Cardiac muscle cell (in vitro differentiated cells and primary cell): ENCODE measurements around the gene AKR1C2. TPM values are rescaled to one million over a fixed set of nuclear protein-coding genes. Genes with fewer than 3 reads are reported as not detected.
A peak's percentile ranks its signal among the peaks of the same experiment; 100 is the strongest.
"Not testable (repeated sequence)": the region's sequence is repeated elsewhere in the genome, so short reads cannot be mapped to it uniquely, and the experiment has no call there.

Experiments
- DNase-seq, 2 donors: peaks; one replicate each; pipeline versions ENCODE4 v3.0.0 to v3.0.0-alpha.2; 2010 to 2017; ENCODE audit warnings: low read depth in 1 of 2, low spot score in 1 of 2
- H3K27ac ChIP-seq: fragments of 200-600 bp; sonication (generic); 2 replicates; pipeline ENCODE4 v1.5.1; 2016
- H3K27me3 ChIP-seq: fragments of 200-600 bp; sonication (generic); 2 replicates; pipeline ENCODE4 v1.6.0; 2016; ENCODE audit warnings: control low read depth
- H3K36me3 ChIP-seq: fragments of 200-600 bp; sonication (generic); 2 replicates; pipeline ENCODE4 v1.5.1; 2016; ENCODE audit warnings: control low read depth
- H3K4me1 ChIP-seq: fragments of 200-600 bp; sonication (generic); 2 replicates; pipeline ENCODE4 v1.8.1; 2017; ENCODE audit warnings: low read depth, mild to moderate bottlenecking, mixed run types
- H3K4me3 ChIP-seq: fragments of 200-600 bp; sonication (generic); 2 replicates; pipeline ENCODE4 v1.5.1; 2016; ENCODE audit warnings: mild to moderate bottlenecking
- H3K9me3 ChIP-seq: fragments of 200-600 bp; sonication (generic); 2 replicates; pipeline ENCODE4 v1.5.1; 2017; ENCODE audit warnings: low read depth, mild to moderate bottlenecking, control low read depth
- polyA plus RNA-seq: library from polyadenylated mRNA; unstranded; fragments of >200 nt; fragmentation: Nextera tagmentation; extraction: Ambion mirVana; gene quantifications from 2 replicates; pipeline ENCODE4 v1.2.1, GENCODE V29; 2016
- total RNA-seq: library from RNA; depleted of rRNA; stranded (reverse); fragments of >200 nt; gene quantifications from 2 replicates; pipeline ENCODE4 v1.2.3, GENCODE V29; 2016
- TF ChIP-seq, protein P1 (sequence below): IDR thresholded peaks from 2 replicates; pipeline ENCODE4 v1.5.1; 2012; ENCODE audit warnings: low read depth, mild to moderate bottlenecking, low read length

The AKR1C2 gene
- total and polyA plus RNA-seq, 2 experiments from 2014 or later, result 1.0 to 4.7 TPM

DNA sequence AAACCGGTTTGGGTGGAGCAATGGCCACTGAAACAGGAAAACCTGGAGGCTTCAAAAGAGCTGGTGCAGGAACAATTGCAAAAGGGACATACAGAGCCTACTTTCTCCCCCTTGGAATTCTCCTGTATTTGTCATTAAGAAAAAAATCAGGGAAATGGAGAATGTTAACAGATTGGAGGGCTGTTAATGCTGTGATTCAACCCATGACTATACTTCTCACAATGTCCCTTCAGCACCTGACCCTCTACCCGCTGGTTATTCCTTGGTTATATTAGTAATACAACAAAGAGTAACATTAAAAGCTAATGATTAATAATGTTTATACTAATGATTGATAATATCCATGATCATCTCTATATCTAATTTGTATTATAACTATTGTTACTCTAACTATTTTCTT, 34.4 kb upstream of the AKR1C2 start:
- no peak overlapping the region for H3K4me3 ChIP-seq
- H3K27me3 ChIP-seq, result no peaks in the 10 kb centered on the region
- no peaks in the 10 kb centered on the region for H3K9me3 ChIP-seq
- no peaks in the 10 kb centered on the region for H3K4me1 ChIP-seq
- DNase-seq, result no peak
- H3K36me3 ChIP-seq, result no peaks in the 10 kb centered on the region
- TF ChIP-seq, protein P1, sequence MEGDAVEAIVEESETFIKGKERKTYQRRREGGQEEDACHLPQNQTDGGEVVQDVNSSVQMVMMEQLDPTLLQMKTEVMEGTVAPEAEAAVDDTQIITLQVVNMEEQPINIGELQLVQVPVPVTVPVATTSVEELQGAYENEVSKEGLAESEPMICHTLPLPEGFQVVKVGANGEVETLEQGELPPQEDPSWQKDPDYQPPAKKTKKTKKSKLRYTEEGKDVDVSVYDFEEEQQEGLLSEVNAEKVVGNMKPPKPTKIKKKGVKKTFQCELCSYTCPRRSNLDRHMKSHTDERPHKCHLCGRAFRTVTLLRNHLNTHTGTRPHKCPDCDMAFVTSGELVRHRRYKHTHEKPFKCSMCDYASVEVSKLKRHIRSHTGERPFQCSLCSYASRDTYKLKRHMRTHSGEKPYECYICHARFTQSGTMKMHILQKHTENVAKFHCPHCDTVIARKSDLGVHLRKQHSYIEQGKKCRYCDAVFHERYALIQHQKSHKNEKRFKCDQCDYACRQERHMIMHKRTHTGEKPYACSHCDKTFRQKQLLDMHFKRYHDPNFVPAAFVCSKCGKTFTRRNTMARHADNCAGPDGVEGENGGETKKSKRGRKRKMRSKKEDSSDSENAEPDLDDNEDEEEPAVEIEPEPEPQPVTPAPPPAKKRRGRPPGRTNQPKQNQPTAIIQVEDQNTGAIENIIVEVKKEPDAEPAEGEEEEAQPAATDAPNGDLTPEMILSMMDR, result no peak
- H3K27ac ChIP-seq, result no peak overlapping the region

DNA sequence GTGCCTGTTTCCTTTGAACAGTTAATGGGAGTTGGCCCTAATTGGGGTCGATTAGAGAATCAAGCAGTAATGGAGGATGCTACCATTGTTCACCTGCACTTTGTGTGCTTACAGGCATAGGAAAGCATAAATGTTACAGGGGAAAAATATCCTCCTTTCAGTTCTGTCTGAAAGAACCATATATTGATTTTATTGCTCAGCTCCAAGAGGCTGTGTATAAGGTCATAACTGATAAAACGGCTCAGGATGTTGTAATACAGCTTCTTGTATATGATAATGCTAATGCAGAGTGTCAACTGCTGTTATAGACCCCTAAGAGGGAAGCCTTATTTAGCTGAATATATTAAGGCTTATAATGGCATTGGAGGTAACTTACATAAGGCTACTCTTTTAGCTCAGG, 32.9 kb upstream of the AKR1C2 start:
- DNase-seq, result no peak
- TF ChIP-seq, protein P1, result no peak
- Histone ChIP-seq H3K27me3 (no peaks in the 10 kb centered on the region), H3K27ac (no peak overlapping the region), H3K4me3 (no peak overlapping the region), H3K36me3 (no peaks in the 10 kb centered on the region), H3K9me3 (no peaks in the 10 kb centered on the region), H3K4me1 (no peaks in the 10 kb centered on the region)

DNA sequence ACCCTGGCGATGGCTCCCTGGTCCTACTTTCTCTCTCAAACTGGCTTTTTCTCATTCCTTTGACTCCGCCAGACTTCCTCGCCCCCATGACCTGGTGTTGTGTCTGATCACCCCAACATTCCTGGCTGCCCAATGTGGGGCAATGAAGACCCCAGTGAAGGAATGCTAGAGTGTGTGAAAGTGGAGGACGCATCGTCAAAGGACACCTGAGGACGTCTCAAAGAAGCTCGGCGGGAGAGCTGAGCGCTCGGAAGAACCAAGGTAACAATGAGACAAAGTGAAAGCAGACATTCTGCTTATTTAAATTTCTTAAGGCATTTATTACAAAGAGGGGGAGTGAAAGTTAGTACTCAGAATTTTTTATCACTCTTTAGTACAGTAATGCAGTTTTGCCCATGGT, 31.7 kb upstream of the AKR1C2 start:
- no peak overlapping the region for H3K4me3 ChIP-seq
- no peaks in the 10 kb centered on the region for H3K9me3 ChIP-seq
- no peaks in the 10 kb centered on the region for H3K27me3 ChIP-seq

DNA sequence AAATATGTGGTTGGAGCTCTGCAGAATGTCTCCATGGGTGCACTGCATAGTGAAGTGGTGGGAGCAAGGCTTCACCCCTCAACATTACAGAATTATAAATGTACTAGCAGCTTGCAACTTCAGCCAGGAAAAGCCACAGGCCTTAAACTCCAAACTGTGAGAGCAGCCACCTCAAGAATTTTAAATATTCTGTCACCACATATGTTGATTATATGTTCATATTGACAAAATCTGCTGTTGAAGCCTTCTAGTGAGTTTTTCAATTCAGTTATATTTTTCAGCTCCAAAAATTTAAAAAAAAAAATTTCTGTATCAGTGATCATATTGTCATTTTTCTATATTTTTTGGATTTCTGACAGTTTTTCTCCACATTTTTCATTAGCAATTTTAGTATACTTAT, 30.9 kb upstream of the AKR1C2 start:
- H3K9me3 ChIP-seq, result no peaks in the 10 kb centered on the region
- H3K36me3 ChIP-seq, result no peaks in the 10 kb centered on the region
- TF ChIP-seq, protein P1, result no peak
- H3K4me1 ChIP-seq, result no peaks in the 10 kb centered on the region
- no peak for DNase-seq
- H3K27ac ChIP-seq, result no peak overlapping the region
- H3K4me3 ChIP-seq, result no peak overlapping the region
- no peaks in the 10 kb centered on the region for H3K27me3 ChIP-seq

More for the DNA sequence above, 31.7 kb upstream of the AKR1C2 start:
- Histone ChIP-seq H3K4me1 (no peaks in the 10 kb centered on the region), H3K36me3 (no peaks in the 10 kb centered on the region), H3K27ac (no peak overlapping the region)
- TF ChIP-seq, protein P1, result no peak
- DNase-seq, result no peak

DNA sequence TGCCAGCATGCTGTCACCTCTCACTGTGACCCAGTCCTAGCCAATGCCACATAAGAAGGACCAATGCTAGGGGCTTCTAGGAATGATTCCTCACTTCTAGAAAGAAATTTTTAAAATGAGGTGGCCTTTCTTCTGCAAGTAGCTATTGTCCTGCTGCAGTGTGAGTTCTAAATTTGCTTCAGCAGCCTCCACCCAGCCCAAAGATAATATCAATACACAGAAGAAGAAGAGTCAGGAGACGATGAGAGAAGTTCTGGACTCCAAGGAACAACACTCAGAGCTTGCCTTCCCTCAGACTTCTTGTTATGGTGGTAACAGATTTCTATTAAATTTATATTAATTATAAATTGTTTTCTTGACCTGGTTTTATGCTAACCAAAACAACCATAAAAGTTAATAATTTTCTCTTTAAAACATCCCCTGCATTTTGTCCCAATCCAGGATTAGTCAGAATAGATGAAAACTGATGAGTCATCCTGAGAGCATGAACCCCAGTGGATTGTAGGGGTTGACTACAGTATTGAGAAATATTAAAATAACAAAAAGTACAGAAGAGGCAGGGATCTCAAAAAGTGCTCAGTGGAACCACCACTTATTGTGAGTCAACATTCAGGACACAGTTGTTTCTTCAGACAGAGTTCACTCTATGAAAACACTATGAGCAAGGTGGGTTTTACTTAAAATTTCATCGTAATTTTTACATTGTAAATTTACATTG, 29.6 kb upstream of the AKR1C2 start:
- no peaks in the 10 kb centered on the region for H3K9me3 ChIP-seq
- DNase-seq, result peak in 1 of 2 donors; percentile 84
- TF ChIP-seq, protein P1, result no peak

DNA sequence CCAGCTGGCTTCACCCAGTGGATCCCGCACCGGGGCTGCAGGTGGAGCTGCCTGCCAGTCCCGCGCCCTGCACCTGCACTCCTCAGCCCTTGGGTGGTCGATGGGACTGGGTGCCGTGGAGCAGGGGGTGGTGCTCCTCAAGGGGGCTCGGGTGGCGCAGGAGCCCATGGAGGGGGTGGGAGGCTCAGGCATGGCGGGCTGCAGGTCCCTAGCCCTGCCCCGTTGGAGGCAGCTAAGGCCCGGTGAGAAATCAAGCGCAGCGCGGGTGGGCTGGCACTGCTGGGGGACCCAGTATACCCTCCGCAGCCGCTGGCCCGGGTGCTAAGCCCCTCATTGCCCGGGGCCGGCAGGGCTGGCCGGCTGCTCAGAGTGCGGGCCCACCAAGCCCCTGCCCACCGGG, 28.8 kb upstream of the AKR1C2 start:
- H3K9me3 ChIP-seq, H3K4me1 ChIP-seq, H3K27me3 ChIP-seq, DNase-seq, H3K36me3 ChIP-seq, H3K27ac ChIP-seq, H3K4me3 ChIP-seq: not testable (repeated sequence)

More for the DNA sequence above, 29.6 kb upstream of the AKR1C2 start:
- H3K4me1 ChIP-seq, result no peaks in the 10 kb centered on the region
- no peaks in the 10 kb centered on the region for H3K36me3 ChIP-seq
- no peak overlapping the region for H3K4me3 ChIP-seq
- H3K27ac ChIP-seq, result no peak overlapping the region
- no peaks in the 10 kb centered on the region for H3K27me3 ChIP-seq

DNA sequence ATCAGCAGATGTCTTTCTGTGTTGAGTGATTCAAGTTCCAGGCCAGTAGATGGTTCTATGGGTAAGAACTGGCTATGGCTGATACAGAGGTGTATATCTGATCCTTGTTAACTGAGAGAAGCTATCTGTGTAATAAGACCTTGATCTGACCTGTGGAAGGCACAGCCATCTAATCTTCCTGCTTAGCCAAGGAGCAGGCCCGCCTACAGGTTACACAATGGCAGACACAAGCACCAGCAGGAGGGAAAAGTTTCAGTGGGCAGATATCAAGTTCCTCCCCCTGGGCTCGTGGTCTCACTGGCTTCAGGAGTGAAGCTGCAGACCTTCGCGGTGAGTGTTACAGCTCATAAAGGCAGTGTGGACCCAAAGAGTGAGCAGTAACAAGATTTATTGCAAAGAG, 27.9 kb upstream of the AKR1C2 start:
- not testable (repeated sequence) for H3K4me3 ChIP-seq, H3K36me3 ChIP-seq, H3K27ac ChIP-seq, H3K9me3 ChIP-seq, H3K4me1 ChIP-seq, DNase-seq, H3K27me3 ChIP-seq
